GM21786 (cell line): ENCODE measurements around the gene SC5D.

ENCODE experiments used
- ATAC-seq: cut with Tn5 transposase; IDR thresholded peaks from one replicate; pipeline ENCODE4 v1.9.1; 2021; ENCODE audit not compliant: unreplicated experiment

Gene SC5D

GRCh38 chr11:121328176-121328966 lies 35.8 kb downstream of the SC5D start:
- ATAC-seq = peak; percentile 36

GRCh38 chr11:121328967-121329679 lies 36.6 kb downstream of the SC5D start:
- ATAC-seq = no peak

GRCh38 chr11:121329781-121330395 lies 37.3 kb downstream of the SC5D start:
- no peak for ATAC-seq

GRCh38 chr11:121330614-121331435 lies 38.3 kb downstream of the SC5D start:
- no peak for ATAC-seq

- no peak for ATAC-seq
Observed at GRCh38 chr11:121334973-121335710, 42.6 kb downstream of the SC5D start.

GRCh38 chr11:121336279-121336937 lies 43.8 kb downstream of the SC5D start:
- ATAC-seq = no peak

- no peak for ATAC-seq
Observed at GRCh38 chr11:121337078-121337477, 44.5 kb downstream of the SC5D start.

GRCh38 chr11:121337740-121338272 lies 45.2 kb downstream of the SC5D start:
- ATAC-seq = no peak

GRCh38 chr11:121338536-121338935 lies 46.0 kb downstream of the SC5D start:
- ATAC-seq = no peak

- no peak for ATAC-seq
Observed at GRCh38 chr11:121340032-121340580, 47.5 kb downstream of the SC5D start.

GRCh38 chr11:121341609-121342008 lies 49.0 kb downstream of the SC5D start:
- ATAC-seq = no peak

- no peak for ATAC-seq
Observed at GRCh38 chr11:121344824-121345223, 52.3 kb downstream of the SC5D start.

GRCh38 chr11:121347094-121347493 lies 54.5 kb downstream of the SC5D start:
- ATAC-seq = no peak

- no peak for ATAC-seq
Observed at GRCh38 chr11:121347813-121348212, 55.2 kb downstream of the SC5D start.

GRCh38 chr11:121348220-121348875 lies 55.8 kb downstream of the SC5D start:
- no peak for ATAC-seq

GRCh38 chr11:121349790-121350189 lies 57.2 kb downstream of the SC5D start:
- no peak for ATAC-seq

GRCh38 chr11:121350314-121351082 lies 57.9 kb downstream of the SC5D start:
- no peak for ATAC-seq

- no peak for ATAC-seq
Observed at GRCh38 chr11:121351083-121351630, 58.6 kb downstream of the SC5D start.
